NCI-H1105 treated with DMSO at 0.1 percent for 48 hours (cell line): ENCODE results near the gene ETFDH.
"Not testable (repeated sequence)": the region's sequence is repeated elsewhere in the genome, so short reads cannot be mapped to it uniquely, and the experiment has no call there.

ENCODE experiments used
- DNase-seq: peaks from one replicate; lab custom pipeline; 2025; lab: John Stamatoyannopoulos, UW

The ETFDH gene

GRCh38 chr4:158681629-158682028 is 9.5 kb downstream of the ETFDH start:
- DNase-seq = no peak

DNA sequence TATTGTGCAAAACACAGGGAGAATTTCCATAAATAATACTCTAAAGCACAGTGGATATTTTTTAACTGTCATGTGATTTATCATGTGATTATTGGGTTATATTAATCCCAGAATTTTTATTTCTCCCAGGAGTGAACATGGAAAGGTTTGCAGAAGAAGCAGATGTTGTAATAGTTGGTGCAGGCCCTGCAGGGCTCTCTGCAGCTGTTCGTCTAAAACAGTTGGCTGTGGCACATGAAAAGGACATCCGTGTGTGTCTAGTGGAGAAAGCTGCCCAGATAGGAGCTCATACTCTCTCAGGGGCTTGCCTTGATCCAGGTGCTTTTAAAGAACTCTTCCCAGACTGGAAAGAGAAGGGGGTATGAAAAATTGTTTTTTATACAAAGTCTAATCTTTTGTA is 10.0 kb downstream of the ETFDH start:
- DNase-seq = no peak

DNA sequence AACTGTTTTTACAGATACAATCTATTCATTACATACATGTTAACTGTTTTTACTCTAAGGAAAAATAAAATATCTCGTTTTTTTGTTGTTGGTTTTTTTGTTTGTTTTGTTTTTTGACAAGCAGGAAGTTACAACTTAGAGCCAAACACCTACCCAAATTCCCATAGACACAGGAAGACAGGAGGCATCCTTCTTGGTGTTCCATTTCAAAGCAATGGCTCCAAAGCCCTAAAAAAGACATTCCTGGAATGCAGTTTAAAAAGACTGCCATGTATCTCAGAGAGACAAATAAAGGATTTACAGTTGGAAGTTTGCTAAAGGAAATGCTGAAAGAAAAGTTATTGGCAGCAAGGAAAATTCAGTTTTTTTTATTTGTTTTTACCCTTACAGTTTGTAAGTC is 16.7 kb downstream of the ETFDH start:
- no peak for DNase-seq

DNA sequence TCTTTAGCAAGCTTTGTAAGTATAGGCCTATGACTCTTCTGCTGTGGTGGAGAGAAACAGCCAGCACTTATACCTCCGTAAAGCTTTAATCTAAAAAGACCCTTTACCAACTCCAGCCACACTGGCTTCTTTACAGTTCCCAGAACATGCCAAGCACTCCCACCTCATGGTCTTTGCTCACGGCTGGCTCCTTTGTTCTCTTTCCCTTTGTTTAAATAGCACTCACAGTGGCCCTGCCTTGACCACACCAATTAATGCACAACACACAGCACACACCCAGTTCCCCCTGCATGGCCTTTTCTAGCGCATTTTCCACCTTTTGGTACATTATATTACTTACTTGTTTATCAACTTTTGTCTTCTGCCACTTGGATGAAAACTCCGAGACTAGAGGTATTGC is 32.2 kb downstream of the ETFDH start:
- no peak for DNase-seq

DNA sequence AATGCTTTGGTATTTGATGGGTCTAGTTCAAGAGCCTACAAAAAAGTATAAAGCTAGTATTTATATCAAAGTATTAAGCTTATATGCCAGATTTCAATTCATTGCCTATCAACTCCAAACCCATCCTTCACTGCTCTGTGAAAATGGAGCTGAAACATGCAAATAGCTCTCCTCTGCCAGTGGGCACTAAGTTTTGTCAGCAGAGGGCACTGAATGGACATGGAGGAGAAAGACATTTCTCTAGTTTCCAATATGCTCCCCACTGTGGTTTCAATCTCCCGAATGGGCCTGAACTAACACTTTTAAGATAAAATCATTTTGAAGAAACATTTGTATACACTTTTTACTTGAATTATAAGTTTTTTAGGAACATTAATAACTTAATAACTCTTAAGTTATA is 38.7 kb downstream of the ETFDH start:
- no peak for DNase-seq

DNA sequence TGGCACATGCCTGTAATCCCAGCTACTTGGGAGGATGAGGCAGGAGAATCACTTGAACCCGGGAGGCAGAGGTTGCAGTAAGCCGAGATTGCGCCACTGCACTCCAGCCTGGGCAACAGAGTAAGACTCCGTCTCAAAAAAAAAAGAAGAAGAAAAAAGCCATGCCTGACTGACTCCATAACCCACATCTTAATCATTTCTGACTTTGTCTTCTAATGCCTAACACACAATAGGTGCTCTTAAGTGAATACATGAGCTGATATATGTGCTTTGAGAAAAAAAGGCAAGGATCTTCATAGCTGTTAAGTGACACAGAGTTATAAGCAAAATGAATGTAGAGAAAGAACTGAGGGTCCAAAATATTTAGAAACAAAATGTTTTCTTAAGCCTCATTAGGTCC is 40.5 kb downstream of the ETFDH start:
- DNase-seq = not testable (repeated sequence)

GRCh38 chr4:158714937-158715336 is 42.8 kb downstream of the ETFDH start:
- DNase-seq = no peak

GRCh38 chr4:158715802-158716201 is 43.7 kb downstream of the ETFDH start:
- DNase-seq = no peak

DNA sequence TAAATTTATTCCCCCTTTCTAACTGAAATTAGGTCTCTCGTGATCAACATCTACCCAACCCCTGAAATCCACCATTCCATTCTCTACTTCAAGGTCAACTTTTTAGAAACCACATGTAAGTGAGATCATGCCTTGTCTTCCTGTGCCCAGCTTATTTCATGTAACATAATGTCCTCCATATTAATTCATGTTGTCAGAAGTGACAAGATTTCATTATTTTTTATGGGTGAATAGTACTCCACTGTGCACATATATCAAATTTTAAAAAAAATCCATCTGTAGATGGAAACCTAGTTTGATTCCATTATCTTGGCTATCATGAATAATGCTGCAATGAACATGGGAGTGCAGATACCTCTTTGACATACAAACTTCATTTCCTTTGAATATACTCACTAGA is 49.6 kb downstream of the ETFDH start:
- no peak for DNase-seq

DNA sequence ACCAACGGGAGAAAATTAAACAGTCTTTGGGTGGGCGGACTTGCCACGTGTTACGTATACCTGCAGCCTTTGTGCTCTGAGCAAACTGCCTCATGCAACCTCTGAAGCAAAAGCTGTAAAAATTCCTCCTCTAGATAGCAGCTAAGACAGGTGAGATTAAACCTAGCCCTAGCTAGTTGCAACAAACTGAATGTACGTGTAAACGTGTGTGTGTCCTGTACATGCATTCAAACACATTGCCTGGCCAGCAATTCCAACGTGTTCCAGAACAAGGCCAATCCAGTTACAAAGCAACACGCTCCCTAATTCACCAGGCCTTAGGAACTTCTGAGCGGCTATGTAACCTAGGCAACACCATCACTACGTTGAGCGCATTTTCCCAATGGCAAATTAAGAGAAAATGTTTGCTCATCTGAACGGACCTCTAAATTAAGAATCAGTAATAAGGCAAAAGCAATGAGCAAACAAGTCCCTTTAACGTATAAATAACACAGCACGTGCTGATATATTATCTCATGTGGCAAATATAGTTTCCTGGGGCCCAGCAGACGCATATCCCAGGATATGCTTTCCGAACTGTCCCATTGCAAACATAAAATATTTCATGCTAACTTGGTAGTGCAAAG is 50.3 kb downstream of the ETFDH start:
- DNase-seq = peak; percentile 10

DNA sequence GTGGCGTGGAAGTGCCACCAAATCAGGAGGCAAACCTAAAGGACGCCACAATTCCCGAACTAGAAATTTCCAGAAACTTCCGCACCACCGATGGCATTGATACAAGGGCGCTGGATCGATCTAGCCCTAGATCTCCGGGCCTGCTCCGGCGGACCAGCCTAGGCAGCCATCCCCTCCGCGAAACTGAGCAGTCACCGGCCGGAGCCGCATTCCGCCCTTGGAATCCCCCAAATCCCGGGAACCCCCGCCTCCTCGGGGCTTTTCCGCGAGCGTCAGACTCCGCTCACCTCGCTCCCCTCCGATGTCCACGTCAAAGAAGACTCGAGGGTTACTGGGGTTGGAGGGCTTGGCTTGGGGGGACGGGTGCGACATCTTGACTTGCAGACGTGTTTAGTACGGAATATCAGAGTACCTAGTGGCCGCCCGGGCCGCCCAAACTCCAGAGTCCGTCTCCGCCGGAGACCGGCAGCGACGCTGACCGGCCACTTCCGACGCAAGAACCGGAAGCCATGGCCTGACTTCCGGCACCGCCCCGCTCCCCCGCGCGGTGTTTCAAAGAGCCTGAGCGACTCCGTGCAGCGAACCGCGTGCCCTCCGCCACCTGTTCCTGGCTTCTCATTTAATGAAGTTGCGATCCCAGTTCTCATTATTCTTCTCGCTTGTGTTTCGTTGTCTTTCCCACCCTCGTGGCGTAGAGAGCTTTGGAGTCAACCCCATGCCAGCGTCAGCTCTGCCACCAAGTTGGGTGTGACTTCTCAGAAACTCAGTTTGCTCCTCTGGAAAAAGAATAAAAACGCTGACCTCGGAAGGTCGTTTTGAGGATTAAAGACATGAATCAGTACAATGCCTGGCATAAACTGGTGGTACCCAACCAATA is 51.1 kb downstream of the ETFDH start, which contains the start of gene PPID:
PPID (minus strand) TSS at position 480 of the 877 bp plus-strand sequence; CDS start at position 372, 108 bp downstream.
- DNase-seq = peak; percentile 33

DNA sequence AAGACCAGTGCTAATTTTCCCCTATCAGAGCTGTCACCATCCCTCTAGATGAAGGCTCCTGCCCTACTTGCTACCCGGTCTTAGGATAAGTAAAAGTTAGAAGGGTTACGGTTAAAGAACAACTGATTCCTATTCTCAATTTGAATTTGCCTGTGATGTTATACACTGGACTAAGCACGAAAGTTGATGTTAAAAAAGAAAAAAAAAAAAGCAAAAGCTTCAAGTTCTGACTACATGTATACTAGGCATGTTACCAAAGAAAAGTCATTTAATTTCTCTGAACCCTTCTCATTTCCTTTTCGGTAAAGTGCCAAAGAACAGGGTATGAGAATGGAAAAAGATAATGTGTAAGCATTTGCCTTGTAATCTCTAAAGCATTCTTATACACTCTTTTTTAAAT is 52.5 kb downstream of the ETFDH start:
- no peak for DNase-seq

GRCh38 chr4:158726633-158727032 is 54.5 kb downstream of the ETFDH start:
- no peak for DNase-seq

GRCh38 chr4:158728236-158728635 is 56.1 kb downstream of the ETFDH start:
- DNase-seq = no peak

- no peak for DNase-seq
Measured at GRCh38 chr4:158729716-158730559, 57.8 kb downstream of the ETFDH start.

- DNase-seq = no peak
Measured at GRCh38 chr4:158738866-158739265, 66.8 kb downstream of the ETFDH start.

DNA sequence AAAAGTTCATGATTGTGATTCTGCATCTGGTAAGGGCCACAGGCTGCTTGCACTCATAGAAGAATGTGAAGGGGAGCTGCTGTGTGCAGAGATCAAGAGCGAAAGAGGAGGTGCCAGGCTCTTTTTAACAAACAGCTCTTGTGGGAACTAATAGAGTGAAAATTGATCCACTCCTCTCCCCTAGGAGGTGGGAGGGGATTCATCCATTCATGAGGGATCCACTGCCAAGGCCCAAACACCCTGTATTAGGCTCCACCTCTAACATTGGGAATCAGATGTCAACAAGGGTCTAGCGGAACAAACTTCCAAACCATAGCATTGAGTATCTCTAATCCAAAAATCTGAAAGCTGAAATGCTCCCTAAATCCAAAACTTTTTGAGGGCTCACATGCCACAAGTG is 67.5 kb downstream of the ETFDH start:
- DNase-seq = no peak

DNA sequence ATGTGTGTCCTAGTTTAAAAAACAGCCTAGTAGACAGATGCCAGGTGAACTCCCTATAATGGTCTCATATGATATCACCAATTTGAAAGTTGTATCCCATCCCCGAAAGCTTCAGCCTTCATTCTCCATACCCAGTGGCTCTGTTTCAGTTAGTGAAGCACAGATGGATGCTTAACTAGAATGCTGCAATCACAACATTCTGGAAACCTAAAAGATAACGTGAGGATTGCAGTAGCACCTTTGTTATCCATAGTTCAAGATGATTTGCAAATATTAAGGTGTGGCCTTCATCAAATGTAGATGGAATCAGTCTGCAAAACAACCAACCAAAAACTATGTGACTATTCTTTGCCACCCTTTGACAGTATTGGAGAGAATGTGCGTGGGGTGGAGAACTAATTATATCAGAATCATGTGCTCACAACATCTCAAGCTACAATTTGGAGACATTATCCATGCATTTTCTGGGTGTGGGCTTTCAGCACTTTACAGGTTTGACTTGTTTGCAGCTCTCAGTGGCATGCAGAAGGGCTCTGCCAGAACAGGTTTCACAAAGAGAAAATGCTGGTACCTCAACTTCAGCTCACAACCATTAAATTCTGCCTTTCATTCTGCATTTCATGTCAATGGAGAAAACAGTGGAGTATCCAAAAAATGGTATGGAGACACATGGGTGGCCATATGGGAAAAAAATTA is 69.4 kb downstream of the ETFDH start:
- DNase-seq = no peak

DNA sequence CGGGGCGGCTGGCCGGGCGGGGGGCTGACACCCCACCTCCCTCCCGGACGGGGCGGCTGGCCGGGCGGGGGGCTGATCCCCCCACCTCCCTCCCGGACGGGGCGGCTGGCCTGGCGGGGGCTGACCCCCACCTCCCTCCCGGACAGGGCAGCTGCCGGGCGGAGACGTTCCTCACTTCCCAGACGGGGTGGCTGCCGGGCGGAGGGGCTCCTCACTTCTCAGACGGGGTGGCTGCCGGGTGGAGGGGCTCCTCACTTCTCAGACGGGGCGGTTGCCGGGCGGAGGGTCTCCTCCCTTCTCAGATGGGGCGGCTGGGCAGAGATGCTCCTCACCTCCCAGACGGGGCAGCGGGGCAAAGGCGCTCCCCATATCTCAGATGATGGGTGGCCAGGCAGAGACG is 74.4 kb downstream of the ETFDH start:
- not testable (repeated sequence) for DNase-seq

- no peak for DNase-seq
Measured at GRCh38 chr4:158750379-158750778, 78.3 kb downstream of the ETFDH start.

GRCh38 chr4:158754385-158755180 is 82.5 kb downstream of the ETFDH start:
- DNase-seq = no peak
